ENCODE data around the gene TMC4.
"Not testable (repeated sequence)": the region's sequence is repeated elsewhere in the genome, so short reads cannot be mapped to it uniquely, and the experiment has no call there.

The TMC4 gene

DNA sequence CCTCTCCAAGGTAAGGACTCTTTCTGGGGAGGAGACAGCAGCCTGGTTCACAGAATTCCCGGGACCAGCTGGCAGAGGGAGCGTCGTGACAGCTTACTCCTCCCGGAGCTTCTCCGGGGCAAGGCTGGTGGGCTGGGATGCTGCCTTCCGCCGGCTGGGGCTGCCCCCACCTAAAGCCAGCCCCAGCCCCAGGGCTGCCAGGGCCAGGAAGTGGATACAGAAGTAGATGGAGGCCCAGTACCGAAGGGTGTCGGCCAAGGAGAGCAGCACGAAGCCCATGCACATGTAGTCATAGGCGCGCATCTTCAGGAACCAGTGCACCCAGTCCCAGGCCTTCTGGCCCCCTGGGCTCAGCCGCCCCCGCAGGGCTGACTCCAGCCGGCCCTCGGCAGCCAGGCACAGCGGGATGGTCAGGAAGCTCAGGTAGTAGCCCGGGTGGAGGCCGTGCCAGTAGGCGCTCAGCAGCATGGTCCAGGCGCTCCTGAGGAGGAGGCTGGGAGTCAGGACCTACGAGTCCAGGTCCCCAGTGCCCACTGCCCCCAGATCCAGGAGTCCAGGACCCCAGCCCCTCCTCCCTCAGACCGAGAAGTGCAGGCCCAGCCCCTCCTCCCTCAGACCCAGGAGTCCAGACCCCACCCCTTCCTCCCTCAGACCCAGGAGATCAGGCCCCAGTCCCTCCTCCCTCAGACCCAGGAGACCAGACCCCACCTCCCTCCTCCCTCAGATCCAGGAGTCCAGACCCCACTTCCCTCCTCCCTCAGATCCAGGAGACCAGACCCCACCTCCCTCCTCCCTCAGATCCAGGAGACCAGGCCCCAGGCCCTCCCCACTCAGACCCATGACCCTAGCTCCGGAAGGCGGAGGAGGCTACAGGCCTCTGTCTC lies 1.2 kb upstream of the TMC4 start:
- no peak for DNase-seq

- no peak for DNase-seq
Observed at GRCh38 chr19:54173359-54173699, 369 bp upstream of the TMC4 start.

DNA sequence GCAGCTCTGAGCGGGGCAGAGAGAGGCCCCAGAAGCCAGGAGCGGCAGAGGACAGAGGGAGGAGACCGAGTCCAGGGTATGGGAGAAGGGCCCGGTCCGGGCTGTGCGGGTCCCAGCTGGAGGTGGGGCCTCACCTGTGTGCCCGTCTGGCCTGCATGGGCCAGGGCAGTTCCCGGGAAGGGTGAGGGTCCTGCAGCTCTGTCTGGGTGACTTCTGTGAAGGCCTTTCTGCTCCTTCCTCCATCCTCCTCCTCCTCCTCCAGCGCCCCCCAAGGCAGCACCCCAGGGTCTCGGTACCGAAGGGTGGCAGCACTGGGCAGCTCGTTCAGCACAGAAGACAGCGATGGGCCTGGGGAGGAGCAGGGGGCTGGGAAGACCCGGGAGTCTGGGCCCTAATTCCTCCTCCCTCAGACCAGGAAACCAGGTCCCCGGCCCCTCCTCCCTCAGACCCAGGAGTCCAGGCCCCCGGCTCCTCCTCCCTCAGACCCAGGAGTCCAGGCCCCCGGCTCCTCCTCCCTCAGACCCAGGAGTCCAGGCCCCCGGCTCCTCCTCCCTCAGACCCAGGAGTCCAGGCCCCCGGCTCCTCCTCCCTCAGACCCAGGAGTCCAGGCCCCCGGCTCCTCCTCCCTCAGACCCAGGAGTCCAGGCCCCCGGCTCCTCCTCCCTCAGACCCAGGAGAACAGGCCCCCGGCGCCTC lies 1.1 kb downstream of the TMC4 start:
- not testable (repeated sequence) for DNase-seq

- no peak for DNase-seq
Observed at GRCh38 chr19:54169149-54169740, 3.7 kb downstream of the TMC4 start.

- DNase-seq: no peak
Observed at GRCh38 chr19:54168174-54168917, 4.6 kb downstream of the TMC4 start.

GRCh38 chr19:54165222-54165621 lies 7.7 kb downstream of the TMC4 start:
- no peak for DNase-seq

GRCh38 chr19:54164369-54165068 lies 8.4 kb downstream of the TMC4 start:
- no peak for DNase-seq

GRCh38 chr19:54162884-54163283 lies 10.1 kb downstream of the TMC4 start:
- no peak for DNase-seq

DNA sequence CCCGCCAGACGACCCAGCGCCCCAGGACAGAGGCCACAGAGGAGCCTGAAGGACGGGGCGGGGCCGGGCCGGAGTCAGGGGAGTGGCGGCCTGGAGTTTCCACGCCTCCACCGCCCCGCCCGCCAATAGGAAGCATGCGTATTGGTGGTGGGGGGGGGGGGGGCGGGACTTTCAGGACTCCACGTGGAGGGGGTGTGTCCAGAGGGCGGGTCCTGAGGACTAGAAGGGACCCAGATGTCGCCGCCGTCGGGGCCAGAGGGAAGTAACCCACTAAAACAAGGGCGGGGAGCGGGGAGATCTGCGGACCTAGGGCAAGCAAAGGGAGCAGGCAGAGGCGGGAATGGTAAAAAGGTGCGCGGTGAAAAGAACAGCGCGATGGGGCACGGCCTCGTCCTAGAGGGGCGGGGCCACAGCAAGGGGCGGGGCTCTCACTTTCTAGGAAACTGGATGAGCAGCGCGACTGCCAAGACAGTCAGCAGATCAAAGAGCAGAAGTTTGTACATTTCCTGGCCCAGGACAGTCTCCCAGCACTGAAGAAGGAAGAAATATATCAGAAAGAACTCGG lies 10.6 kb downstream of the TMC4 start:
- DNase-seq: no peak

GRCh38 chr19:54160854-54161253 lies 12.1 kb downstream of the TMC4 start:
- DNase-seq: no peak

DNA sequence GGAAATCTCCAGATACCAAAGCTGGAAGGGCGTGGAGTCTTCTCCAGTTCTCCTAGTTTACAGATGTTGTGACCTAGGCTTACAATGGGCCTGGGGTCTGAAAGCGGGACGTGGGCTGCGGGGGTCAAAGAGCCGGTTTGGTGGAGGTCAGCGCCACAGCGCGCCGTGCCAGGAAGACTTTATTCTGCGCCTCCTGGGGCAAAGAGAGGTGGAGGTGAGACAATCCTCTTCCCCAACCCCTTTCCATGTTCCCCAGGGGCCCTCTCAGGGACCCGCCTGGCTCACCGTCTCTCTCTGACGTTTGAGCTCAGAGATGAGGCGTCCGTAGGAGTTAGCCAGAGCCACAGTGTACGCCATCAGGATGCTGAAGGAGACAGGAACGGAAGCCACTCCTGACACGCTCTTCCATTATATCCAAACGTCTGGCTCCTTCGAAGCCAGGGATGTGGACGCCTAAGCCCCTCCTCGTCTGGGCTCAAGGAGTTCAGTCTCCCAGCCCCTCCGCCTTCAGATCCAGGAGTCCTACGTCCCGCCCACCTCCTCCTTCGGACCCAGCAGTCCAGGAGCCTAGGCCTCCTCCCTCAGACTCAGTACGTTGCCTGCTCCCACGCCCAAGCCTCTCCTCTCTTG lies 12.7 kb downstream of the TMC4 start:
- no peak for DNase-seq

DNA sequence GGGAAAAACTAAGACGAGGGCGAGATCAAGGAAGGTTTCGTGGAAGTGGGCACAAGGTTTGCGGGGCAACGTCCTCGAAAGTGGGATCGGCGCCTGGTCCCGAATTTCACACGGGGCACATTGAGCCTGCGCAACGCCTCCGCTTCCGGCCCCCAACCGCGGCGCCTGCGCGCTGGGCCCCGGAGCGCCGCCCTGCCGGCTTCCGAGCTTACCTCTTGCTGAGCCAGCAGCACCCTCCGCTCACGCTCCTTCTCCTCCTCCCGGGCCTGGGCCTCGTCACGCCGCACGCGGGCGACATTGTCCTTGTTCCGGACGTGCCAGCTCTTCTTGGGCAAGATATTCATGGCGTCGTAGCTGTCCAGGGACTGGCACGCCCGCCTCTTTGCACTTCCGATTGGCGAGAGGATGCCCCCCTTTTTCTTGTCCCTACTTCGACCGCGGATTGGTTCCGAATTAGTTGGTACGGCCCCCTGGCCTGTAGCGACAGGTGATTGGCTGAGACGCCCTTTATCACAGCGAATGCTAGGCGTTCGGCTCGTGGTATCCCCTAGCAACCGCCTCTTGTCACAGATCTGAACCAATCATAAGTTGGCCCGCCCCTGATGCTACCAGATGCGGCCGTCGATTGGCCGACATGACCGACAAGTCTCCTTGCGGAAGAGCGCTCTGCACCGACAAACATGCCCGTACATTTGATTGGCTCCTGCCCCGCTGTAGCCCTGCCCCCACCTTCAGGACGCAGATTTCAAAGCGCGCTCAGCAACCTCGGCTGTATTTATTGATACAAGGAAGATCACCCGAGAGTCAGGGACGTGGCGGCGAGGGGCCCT lies 13.4 kb downstream of the TMC4 start, which contains the start of gene LENG1:
Gene LENG1 (minus strand): TSS at position 370 of the 830 bp plus-strand sequence. CDS start 26 bp downstream, at position 344.
- DNase-seq: peak; percentile 99

GRCh38 chr19:54158812-54159351 lies 14.1 kb downstream of the TMC4 start:
- no peak for DNase-seq

GRCh38 chr19:54156953-54157352 lies 16.0 kb downstream of the TMC4 start:
- no peak for DNase-seq

DNA sequence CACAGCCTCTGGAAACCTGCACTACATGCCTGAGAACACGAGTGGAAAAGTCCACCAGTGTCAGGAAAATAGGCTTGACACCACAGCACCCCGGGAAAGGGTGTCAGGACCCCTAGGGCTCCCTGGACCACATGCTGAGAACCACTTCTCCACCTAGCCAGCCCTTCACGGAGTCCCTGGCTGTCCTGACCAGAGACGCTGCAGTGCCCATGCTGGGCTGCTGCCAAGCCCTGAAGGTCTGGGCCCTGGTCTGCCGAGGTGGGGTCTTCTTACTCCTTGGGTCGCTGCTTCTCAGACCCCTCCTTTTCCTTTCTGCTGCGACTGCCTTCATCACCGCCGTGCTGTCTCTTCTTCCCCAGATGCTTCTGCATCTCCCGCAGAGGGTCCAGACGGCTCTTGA lies 16.5 kb downstream of the TMC4 start:
- DNase-seq: no peak

GRCh38 chr19:54155694-54156093 lies 17.3 kb downstream of the TMC4 start:
- no peak for DNase-seq

GRCh38 chr19:54154603-54155345 lies 18.2 kb downstream of the TMC4 start:
- DNase-seq: no peak

- no peak for DNase-seq
Observed at GRCh38 chr19:54153731-54154326, 19.1 kb downstream of the TMC4 start.

DNA sequence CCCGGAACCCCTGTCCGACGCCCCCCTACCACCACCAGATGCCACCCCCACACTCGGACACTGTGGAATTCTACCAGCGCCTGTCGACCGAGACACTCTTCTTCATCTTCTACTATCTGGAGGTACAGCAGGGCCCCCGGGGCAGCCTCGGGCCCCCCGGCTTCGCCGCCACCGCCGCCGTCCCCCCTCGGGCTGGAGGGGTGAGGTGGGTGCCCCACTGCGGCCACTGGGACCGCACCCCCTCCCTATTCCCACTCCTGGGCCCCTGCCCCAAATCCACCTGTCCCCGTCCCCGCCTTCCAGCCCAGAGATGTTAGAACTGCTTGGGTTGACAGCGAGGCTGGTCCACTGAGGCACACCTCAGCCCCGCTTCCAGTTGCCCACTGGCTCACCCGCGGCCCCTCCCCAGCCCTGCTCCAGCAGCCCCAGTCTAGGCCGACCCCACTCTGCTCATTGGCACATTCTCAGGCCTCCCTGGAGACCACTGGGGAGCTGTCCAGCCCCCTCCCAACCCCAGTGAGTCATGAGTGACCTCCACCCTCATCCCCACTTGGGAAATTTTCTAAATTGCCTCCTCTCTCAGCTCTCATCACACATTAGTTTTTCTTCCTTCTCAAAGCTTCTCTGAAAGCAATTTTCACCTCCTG lies 20.0 kb downstream of the TMC4 start:
- DNase-seq: no peak
